CD14-positive monocyte (primary cell): Measurements from ENCODE around the gene TEKT2. TPM values are rescaled to one million over a fixed set of nuclear protein-coding genes. Genes with fewer than 3 reads are reported as not detected.
A peak's percentile ranks its signal among the peaks of the same experiment; 100 is the strongest.

Experiments used
- DNase-seq, 3 donors: peaks; one replicate each; pipeline ENCODE4 v3.0.0-alpha.2; 2011 to 2022
- H2AFZ ChIP-seq: 2 replicates; pipeline ENCODE4 v1.6.0; 2012; ENCODE audit warnings: mild to moderate bottlenecking, low read depth, low read length, inconsistent platforms; ENCODE audit not compliant: insufficient read depth, poor library complexity, severe bottlenecking
- H3K27ac ChIP-seq, 2 donors: 1 replicate in 1 of 2; 2 replicates in 1 of 2; pipeline ENCODE4 v1.5.1; 2012 to 2013; ENCODE audit warnings: low read length in 2 of 2, control low read depth in 1 of 2, inconsistent platforms in 1 of 2, low read depth in 1 of 2, mild to moderate bottlenecking in 1 of 2
- H3K27me3 ChIP-seq, 2 donors: one replicate each; pipeline versions ENCODE4 v1.6.0 to v1.6.1; 2011 to 2013; ENCODE audit warnings: low read length in 2 of 2; ENCODE audit not compliant: control insufficient read depth in 2 of 2, insufficient read depth in 2 of 2
- H3K36me3 ChIP-seq, 2 donors: replicated peaks in 1 of 2; 1 replicate in 1 of 2; 2 replicates in 1 of 2; pipeline versions ENCODE4 v1.5.1 to v1.6.1; 2012 to 2013; ENCODE audit warnings: low read length in 2 of 2, control low read depth in 1 of 2, inconsistent platforms in 1 of 2, mild to moderate bottlenecking in 1 of 2; ENCODE audit not compliant: insufficient read depth in 2 of 2, control insufficient read depth in 1 of 2
- H3K4me1 ChIP-seq, 2 donors: 1 replicate in 1 of 2; 2 replicates in 1 of 2; pipeline versions ENCODE4 v1.5.1 to v1.6.1; 2012 to 2013; ENCODE audit warnings: low read length in 2 of 2, control low read depth in 1 of 2, inconsistent platforms in 1 of 2, mild to moderate bottlenecking in 1 of 2, moderate library complexity in 1 of 2; ENCODE audit not compliant: insufficient read depth in 2 of 2, control insufficient read depth in 1 of 2
- H3K4me2 ChIP-seq: replicated peaks from 2 replicates; pipeline ENCODE3; 2012; ENCODE audit warnings: low read length, moderate library complexity, mild to moderate bottlenecking; ENCODE audit not compliant: poor library complexity, severe bottlenecking; ENCODE audit errors: extremely low read depth
- H3K4me3 ChIP-seq, 3 experiments: fragments of 200-600 bp in 1 of 3; sonication (generic) in 1 of 3; replicated peaks in 1 of 3; 1 replicate in 2 of 3; 2 replicates in 1 of 3; pipeline ENCODE4 v1.5.1; 2011 to 2013; ENCODE audit warnings: low read length in 3 of 3, mild to moderate bottlenecking in 3 of 3, control low read depth in 2 of 3, low read depth in 2 of 3, inconsistent platforms in 1 of 3, moderate library complexity in 1 of 3
- H3K79me2 ChIP-seq: 2 replicates; pipeline ENCODE4 v1.6.0; 2012; ENCODE audit warnings: mild to moderate bottlenecking, control low read depth, inconsistent platforms, low read length, moderate library complexity; ENCODE audit not compliant: insufficient read depth
- H3K9ac ChIP-seq: 2 replicates; pipeline ENCODE4 v1.6.0; 2017; ENCODE audit warnings: low read length, mild to moderate bottlenecking; ENCODE audit not compliant: insufficient read depth, poor library complexity, severe bottlenecking
- H3K9me3 ChIP-seq, 2 donors: replicated peaks in 1 of 2; 1 replicate in 1 of 2; 2 replicates in 1 of 2; pipeline versions ENCODE4 v1.5.1 to v1.6.1; 2012 to 2013; ENCODE audit warnings: low read length in 2 of 2, control low read depth in 1 of 2; ENCODE audit not compliant: control insufficient read depth in 1 of 2, insufficient read depth in 1 of 2
- H4K20me1 ChIP-seq: 2 replicates; pipeline ENCODE4 v1.6.0; 2012; ENCODE audit warnings: mild to moderate bottlenecking, low read length, control low read depth, moderate library complexity; ENCODE audit not compliant: insufficient read depth
- H3K27ac Mint-ChIP-seq, 7 donors: one replicate each; pipeline ENCODE4 v1.8.0; 2020; ENCODE audit warnings: mild to moderate bottlenecking in 7 of 7, mixed read lengths in 7 of 7, moderate library complexity in 6 of 7, inconsistent platforms in 2 of 7
- H3K27me3 Mint-ChIP-seq, 3 donors: one replicate each; pipeline ENCODE4 v1.8.0; 2021 to 2022; ENCODE audit warnings: low read depth in 3 of 3, mild to moderate bottlenecking in 3 of 3, mixed read lengths in 3 of 3, moderate library complexity in 3 of 3, inconsistent platforms in 1 of 3
- H3K36me3 Mint-ChIP-seq, 2 donors: one replicate each; pipeline ENCODE4 v1.8.0; 2020; ENCODE audit warnings: mixed read lengths in 2 of 2, inconsistent platforms in 1 of 2, mild to moderate bottlenecking in 1 of 2
- H3K4me1 Mint-ChIP-seq: one replicate; pipeline ENCODE4 v1.8.0; 2020; ENCODE audit warnings: mild to moderate bottlenecking, mixed read lengths
- H3K4me3 Mint-ChIP-seq, 2 donors: one replicate each; pipeline ENCODE4 v1.8.0; 2020; ENCODE audit warnings: mild to moderate bottlenecking in 2 of 2, mixed read lengths in 2 of 2, moderate library complexity in 1 of 2
- H3K9me3 Mint-ChIP-seq, 7 donors: one replicate each; pipeline ENCODE4 v1.8.0; 2020 to 2022; ENCODE audit warnings: mixed read lengths in 7 of 7, mild to moderate bottlenecking in 6 of 7, moderate library complexity in 6 of 7, inconsistent platforms in 2 of 7
- WGBS: methylation state at CpG from one replicate; pipeline ENCODE4 v1.1.5; 2013; ENCODE audit warnings: missing lambda C conversion rate; ENCODE audit not compliant: insufficient coverage; 5-methylcytosine and 5-hydroxymethylcytosine counted together
- intact Hi-C, 2 donors: fragments of 100-400 bp; cut with micrococcal nuclease; formaldehyde crosslinking; loops; one replicate each; pipeline versions ENCODE4 v1.15.0 to v1.15.1; 2023
- polyA plus RNA-seq, 3 donors: library from polyadenylated mRNA; depleted of rRNA in 1 of 3; unstranded in 2 of 3; stranded (reverse) in 1 of 3; fragments of 300-500 nt in 2 of 3; fragments of >200 nt in 1 of 3; fragmentation: Illumina TruSeq in 2 of 3; gene quantifications; 1 replicate in 2 of 3; 2 replicates in 1 of 3; pipeline ENCODE4 v1.2.3, GENCODE V29; 2012 to 2021
- TF ChIP-seq, protein P1 (sequence below): fragments of 200-600 bp; IDR thresholded peaks from one replicate; pipeline ENCODE4 v1.8.0; 2022; ENCODE audit warnings: antibody characterized with exemption, mild to moderate bottlenecking

The TEKT2 gene
- polyA plus RNA-seq, 3 donors: 0.23 TPM; not detected in 2

DNA sequence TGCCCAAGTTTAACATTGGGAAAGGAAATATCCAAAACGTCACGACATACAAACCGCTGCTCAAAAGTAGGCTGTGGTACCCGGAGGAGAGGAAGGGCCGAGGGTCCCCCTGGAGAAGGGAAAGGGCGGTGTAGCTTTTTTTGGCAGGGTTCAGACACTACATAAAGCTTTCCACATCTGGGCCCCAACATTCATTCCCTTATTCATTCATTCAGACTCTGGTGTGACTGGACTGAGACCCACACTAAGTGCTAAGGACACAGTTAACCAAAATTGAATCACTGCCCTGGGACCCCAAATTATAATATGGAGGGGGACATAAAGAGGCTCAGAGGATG is 51.4 kb downstream of the TEKT2 start:
- H3K9ac ChIP-seq: no peak overlapping the region

GRCh38 chr1:36135796-36136195 is 51.9 kb downstream of the TEKT2 start:
- Mint-ChIP-seq H3K9me3 (no peaks in the 10 kb centered on the region), H3K27me3 (peaks cover 0 to under 1% (median 0%) of the 10 kb centered on the region in 3 donors), H3K4me1 (peaks cover 16% of the 10 kb centered on the region), H3K36me3 (peaks cover 42 to 46% of the 10 kb centered on the region in 2 donors), H3K27ac (peak overlapping the region in 4 of 7 donors; percentile 16 to 53 (median 48)), H3K4me3 (no peak overlapping the region)
- peak overlapping the region in 1 of 2 donors; percentile 55 for H3K27ac ChIP-seq
- no peak overlapping the region for H3K9ac ChIP-seq
- intact Hi-C loops: loop anchor here in 1 of 2 donors (2.0 kb wide), 1 partner anchor 35 kb away; no protein-coding TSS in a partner anchor
- peaks cover 7 to 8% of the 10 kb centered on the region in 2 donors for H3K4me1 ChIP-seq
- peaks cover 41 to 51% of the 10 kb centered on the region in 2 donors for H3K36me3 ChIP-seq
- peaks cover 14% of the 10 kb centered on the region for H3K79me2 ChIP-seq
- H3K9me3 ChIP-seq: no peaks in the 10 kb centered on the region
- H4K20me1 ChIP-seq: peaks cover 14% of the 10 kb centered on the region
- H3K27me3 ChIP-seq: no peaks in the 10 kb centered on the region
- H3K4me2 ChIP-seq: no peak overlapping the region
- H2AFZ ChIP-seq: no peak overlapping the region
- DNase-seq: no peak
- H3K4me3 ChIP-seq: no peak overlapping the region
- TF ChIP-seq, protein P1, sequence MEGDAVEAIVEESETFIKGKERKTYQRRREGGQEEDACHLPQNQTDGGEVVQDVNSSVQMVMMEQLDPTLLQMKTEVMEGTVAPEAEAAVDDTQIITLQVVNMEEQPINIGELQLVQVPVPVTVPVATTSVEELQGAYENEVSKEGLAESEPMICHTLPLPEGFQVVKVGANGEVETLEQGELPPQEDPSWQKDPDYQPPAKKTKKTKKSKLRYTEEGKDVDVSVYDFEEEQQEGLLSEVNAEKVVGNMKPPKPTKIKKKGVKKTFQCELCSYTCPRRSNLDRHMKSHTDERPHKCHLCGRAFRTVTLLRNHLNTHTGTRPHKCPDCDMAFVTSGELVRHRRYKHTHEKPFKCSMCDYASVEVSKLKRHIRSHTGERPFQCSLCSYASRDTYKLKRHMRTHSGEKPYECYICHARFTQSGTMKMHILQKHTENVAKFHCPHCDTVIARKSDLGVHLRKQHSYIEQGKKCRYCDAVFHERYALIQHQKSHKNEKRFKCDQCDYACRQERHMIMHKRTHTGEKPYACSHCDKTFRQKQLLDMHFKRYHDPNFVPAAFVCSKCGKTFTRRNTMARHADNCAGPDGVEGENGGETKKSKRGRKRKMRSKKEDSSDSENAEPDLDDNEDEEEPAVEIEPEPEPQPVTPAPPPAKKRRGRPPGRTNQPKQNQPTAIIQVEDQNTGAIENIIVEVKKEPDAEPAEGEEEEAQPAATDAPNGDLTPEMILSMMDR: no peak

More for the DNA sequence above, 51.4 kb downstream of the TEKT2 start:
- H3K9me3 ChIP-seq: no peaks in the 10 kb centered on the region
- H3K4me3 ChIP-seq: no peak overlapping the region
- intact Hi-C loops: loop anchor here in 1 of 2 donors (2.0 kb wide), 1 partner anchor 34 kb away; no protein-coding TSS in a partner anchor
- H3K36me3 ChIP-seq: peaks cover 39 to 48% of the 10 kb centered on the region in 2 donors
- H4K20me1 ChIP-seq: peaks cover 9% of the 10 kb centered on the region
- H3K27ac ChIP-seq: peak overlapping the region in 1 of 2 donors; percentile 55
- Mint-ChIP-seq H3K4me3 (no peak overlapping the region), H3K36me3 (peaks cover 38 to 42% of the 10 kb centered on the region in 2 donors), H3K9me3 (no peaks in the 10 kb centered on the region), H3K4me1 (peaks cover 13% of the 10 kb centered on the region), H3K27me3 (no peaks in the 10 kb centered on the region), H3K27ac (peak overlapping the region in 6 of 7 donors; percentile 3 to 80 (median 34))
- TF ChIP-seq, protein P1: no peak
- H3K79me2 ChIP-seq: peaks cover 9% of the 10 kb centered on the region
- H3K27me3 ChIP-seq: no peaks in the 10 kb centered on the region
- 77% methylated on average over 5 of the region's 6 CpGs for WGBS
- no peak overlapping the region for H2AFZ ChIP-seq
- no peak for DNase-seq
- peaks cover 7 to 8% of the 10 kb centered on the region in 2 donors for H3K4me1 ChIP-seq
- no peak overlapping the region for H3K4me2 ChIP-seq
